Epithelial cell of proximal tubule (primary cell): ENCODE results near the gene ATXN10. TPM values are rescaled to one million over a fixed set of nuclear protein-coding genes. Genes with fewer than 3 reads are reported as not detected.
"Not testable (repeated sequence)": the region's sequence is repeated elsewhere in the genome, so short reads cannot be mapped to it uniquely, and the experiment has no call there.

ENCODE experiments used
- DNase-seq: peaks from one replicate; pipeline ENCODE4 v3.0.0-alpha.2; 2011; ENCODE audit warnings: low read depth
- H3K4me3 ChIP-seq: 2 replicates; pipeline ENCODE4 v1.5.1; 2011; ENCODE audit warnings: low read depth, mild to moderate bottlenecking, low read length
- total RNA-seq: library from RNA; depleted of rRNA; stranded (reverse); fragments of >200 nt; gene quantifications from 2 replicates; pipeline ENCODE4 v1.2.3, GENCODE V29; 2015
- TF ChIP-seq, protein P1 (sequence below): conservative IDR thresholded peaks from 2 replicates; pipeline ENCODE4 v1.5.1; 2012; ENCODE audit warnings: low read depth, mild to moderate bottlenecking, low read length

The ATXN10 gene
- total RNA-seq, 1 donor from 2014 or later, result 118 TPM

DNA sequence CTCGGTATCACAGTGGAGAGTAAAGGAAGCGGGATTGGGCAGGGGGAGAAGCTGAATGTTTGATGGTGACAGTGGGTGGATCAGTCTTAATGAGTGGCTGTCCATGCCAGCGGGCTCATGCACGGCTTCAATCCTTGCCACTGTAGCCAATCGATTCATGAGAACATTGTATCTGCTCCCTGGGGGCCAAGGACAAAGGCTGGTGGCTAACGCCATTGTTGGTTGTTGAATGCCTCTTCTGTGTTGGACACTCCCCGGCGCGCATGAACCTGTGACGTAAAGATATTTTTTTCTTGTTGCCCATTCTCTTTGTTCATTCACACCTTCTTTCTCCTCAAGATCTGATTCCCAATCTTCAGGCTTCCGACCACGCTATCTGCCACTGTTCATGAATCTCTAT, 20.9 kb upstream of the ATXN10 start:
- no peak overlapping the region for H3K4me3 ChIP-seq
- TF ChIP-seq, protein P1, sequence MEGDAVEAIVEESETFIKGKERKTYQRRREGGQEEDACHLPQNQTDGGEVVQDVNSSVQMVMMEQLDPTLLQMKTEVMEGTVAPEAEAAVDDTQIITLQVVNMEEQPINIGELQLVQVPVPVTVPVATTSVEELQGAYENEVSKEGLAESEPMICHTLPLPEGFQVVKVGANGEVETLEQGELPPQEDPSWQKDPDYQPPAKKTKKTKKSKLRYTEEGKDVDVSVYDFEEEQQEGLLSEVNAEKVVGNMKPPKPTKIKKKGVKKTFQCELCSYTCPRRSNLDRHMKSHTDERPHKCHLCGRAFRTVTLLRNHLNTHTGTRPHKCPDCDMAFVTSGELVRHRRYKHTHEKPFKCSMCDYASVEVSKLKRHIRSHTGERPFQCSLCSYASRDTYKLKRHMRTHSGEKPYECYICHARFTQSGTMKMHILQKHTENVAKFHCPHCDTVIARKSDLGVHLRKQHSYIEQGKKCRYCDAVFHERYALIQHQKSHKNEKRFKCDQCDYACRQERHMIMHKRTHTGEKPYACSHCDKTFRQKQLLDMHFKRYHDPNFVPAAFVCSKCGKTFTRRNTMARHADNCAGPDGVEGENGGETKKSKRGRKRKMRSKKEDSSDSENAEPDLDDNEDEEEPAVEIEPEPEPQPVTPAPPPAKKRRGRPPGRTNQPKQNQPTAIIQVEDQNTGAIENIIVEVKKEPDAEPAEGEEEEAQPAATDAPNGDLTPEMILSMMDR, result no peak
- no peak for DNase-seq

GRCh38 chr22:45651931-45652528, 19.6 kb upstream of the ATXN10 start:
- no peak overlapping the region for H3K4me3 ChIP-seq
- TF ChIP-seq, protein P1, result no peak
- DNase-seq, result no peak

GRCh38 chr22:45656577-45656976, 15.1 kb upstream of the ATXN10 start:
- TF ChIP-seq, protein P1, result no peak
- DNase-seq, result no peak
- H3K4me3 ChIP-seq, result no peak overlapping the region

DNA sequence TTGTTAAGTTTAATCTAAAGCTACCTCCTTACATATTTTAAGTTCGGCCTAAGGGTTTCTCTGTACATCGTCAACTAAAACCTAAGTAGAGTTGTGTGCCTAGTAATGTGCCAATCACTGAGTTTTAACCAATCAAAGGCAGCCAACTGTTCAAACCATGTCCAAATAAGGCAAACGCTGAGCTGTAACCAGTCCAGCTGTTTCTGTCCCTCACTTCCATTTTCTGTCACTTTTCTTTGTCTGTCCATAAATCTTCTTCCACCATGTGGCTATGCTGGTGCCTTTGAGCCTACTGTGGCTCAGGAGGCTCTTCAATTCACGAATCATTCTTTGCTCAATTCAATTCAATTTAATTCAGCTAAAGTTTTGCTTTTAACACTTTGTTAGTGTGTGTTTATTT, 13.9 kb upstream of the ATXN10 start:
- TF ChIP-seq, protein P1, result no peak
- no peak for DNase-seq
- no peak overlapping the region for H3K4me3 ChIP-seq

- TF ChIP-seq, protein P1, result no peak
These were observed 7.4 kb upstream of the ATXN10 start for GRCh38 chr22:45664136-45664646.

DNA sequence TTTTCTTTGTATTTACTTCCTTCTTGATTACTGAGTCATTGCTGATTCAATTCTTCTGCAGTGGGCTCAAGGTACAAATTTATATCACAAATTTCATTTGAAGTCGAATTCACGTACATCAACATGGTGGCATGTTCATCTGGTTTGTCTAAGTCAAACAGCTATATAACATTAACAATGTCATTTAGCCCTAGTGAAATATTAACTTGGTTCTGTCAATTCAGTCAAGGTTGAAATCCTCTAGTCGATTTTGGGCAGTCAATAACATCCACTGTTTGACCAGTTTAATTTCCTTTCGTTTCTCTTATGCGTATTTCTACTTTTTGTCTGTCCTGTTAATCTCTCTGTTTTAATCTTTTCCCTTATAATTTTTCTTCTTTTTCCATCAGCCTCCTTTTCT, 4.1 kb upstream of the ATXN10 start:
- no peak overlapping the region for H3K4me3 ChIP-seq
- no peak for DNase-seq
- TF ChIP-seq, protein P1, result no peak

More at GRCh38 chr22:45664136-45664646, 7.4 kb upstream of the ATXN10 start:
- no peak for DNase-seq
- no peak overlapping the region for H3K4me3 ChIP-seq

DNA sequence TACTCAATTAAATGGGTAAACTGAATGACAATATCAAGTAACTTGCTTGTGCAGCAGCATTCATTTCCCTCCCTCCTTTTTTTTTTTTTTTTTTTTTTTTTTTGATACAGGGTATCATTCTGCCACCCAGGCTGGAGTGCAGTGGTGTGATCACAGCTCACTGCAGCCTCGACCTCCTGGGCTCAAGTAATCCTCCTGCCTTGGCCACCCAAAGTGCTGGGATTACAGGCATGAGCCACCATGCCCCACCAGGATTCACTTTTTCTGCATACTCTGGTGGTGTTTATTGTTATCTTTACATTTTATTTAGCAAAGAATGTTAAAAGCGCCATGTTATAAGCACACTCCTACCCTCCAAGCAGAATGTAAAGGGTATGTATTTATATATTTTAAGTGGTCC, 1.3 kb upstream of the ATXN10 start:
- H3K4me3 ChIP-seq, DNase-seq: not testable (repeated sequence)
